ENCODE results near the gene PARS2.

The PARS2 gene

DNA sequence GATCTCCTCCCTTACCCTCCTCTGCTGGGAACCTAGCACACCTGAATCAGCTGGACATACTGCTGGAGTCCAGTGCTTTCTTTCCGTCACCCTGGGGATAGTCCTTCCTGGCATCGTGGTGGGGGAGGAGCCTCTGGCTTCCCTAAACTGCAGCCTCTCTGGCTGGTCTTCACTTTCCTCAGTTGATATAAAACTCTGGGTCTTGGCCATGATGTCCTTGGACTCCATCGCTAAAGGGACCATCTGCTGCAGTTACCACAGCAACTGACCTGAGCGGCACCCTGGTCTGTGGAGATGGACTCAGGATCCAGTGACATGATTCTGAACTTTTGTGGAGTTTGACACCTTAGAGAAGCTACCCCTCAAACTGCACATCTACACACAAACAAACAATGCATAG, 22.8 kb downstream of the PARS2 start:
- DNase-seq (ENCODE audit: low read depth), result no peak
- no peak for TF ChIP-seq CTCF (conservative IDR thresholded peaks at IDR 0.05; ENCODE audit: control insufficient read depth, insufficient read depth, low read depth, low read length)
- no peak overlapping the region for H3K4me3 ChIP-seq (ENCODE audit: control insufficient read depth, low read depth, low read length)

DNA sequence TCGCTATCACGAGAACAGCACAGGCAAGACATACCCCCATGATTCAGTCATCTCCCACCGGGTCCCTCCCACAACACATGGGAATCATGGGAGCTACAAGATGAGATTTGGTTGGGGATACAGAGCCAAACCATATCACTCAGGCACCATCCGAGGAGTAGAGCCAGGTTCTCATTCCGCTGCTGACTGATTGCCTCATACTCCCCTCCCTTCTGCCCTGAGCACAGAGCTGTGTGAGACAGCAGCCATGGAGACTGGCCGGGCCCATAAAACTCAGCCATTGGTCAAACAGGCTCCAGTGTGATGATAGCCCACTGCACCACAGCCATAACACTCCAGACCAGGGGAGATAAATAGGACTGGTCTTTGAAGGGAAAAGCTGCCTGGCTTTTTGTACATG, 26.1 kb downstream of the PARS2 start:
- DNase-seq (ENCODE audit: low read depth), result peak; percentile 8
- H3K4me3 ChIP-seq (ENCODE audit: control insufficient read depth, low read depth, low read length), result no peak overlapping the region
- TF ChIP-seq CTCF (conservative IDR thresholded peaks at IDR 0.05; ENCODE audit: control insufficient read depth, insufficient read depth, low read depth, low read length), result no peak

DNA sequence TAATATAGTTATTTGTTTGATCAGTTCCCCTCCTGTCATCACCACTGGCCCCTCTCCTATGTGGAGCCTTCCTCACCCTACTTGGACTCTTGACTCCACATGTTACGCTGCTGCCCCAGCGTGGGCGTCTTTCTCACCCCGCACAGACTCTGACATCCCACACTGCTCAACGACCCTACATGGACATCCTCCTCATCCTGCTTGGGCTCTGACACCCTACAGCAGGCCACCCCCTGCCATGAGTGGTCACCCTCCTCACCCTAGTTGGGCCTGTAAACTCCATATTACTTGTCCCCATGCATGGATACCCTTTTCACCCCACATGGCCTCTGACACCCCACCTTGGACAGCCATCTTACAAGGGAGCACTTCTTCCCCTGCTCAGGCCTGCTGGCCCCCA, 27.6 kb downstream of the PARS2 start:
- H3K4me3 ChIP-seq (ENCODE audit: control insufficient read depth, low read depth, low read length), result no peak overlapping the region
- TF ChIP-seq CTCF (conservative IDR thresholded peaks at IDR 0.05; ENCODE audit: control insufficient read depth, insufficient read depth, low read depth, low read length), result no peak
- no peak for DNase-seq (ENCODE audit: low read depth)

- no peak overlapping the region for H3K4me3 ChIP-seq (ENCODE audit: control insufficient read depth, low read depth, low read length)
- TF ChIP-seq CTCF (conservative IDR thresholded peaks at IDR 0.05; ENCODE audit: control insufficient read depth, insufficient read depth, low read depth, low read length), result no peak
- DNase-seq (ENCODE audit: low read depth), result no peak
These were observed 36.3 kb downstream of the PARS2 start for GRCh38 chr1:54728027-54728426.

GRCh38 chr1:54724771-54725170, 39.6 kb downstream of the PARS2 start:
- H3K4me3 ChIP-seq (ENCODE audit: control insufficient read depth, low read depth, low read length), result no peak overlapping the region
- no peak for TF ChIP-seq CTCF (conservative IDR thresholded peaks at IDR 0.05; ENCODE audit: control insufficient read depth, insufficient read depth, low read depth, low read length)
- DNase-seq (ENCODE audit: low read depth), result no peak

GRCh38 chr1:54723985-54724384, 40.3 kb downstream of the PARS2 start:
- H3K4me3 ChIP-seq (ENCODE audit: control insufficient read depth, low read depth, low read length), result no peak overlapping the region
- no peak for TF ChIP-seq CTCF (conservative IDR thresholded peaks at IDR 0.05; ENCODE audit: control insufficient read depth, insufficient read depth, low read depth, low read length)
- DNase-seq (ENCODE audit: low read depth), result no peak

DNA sequence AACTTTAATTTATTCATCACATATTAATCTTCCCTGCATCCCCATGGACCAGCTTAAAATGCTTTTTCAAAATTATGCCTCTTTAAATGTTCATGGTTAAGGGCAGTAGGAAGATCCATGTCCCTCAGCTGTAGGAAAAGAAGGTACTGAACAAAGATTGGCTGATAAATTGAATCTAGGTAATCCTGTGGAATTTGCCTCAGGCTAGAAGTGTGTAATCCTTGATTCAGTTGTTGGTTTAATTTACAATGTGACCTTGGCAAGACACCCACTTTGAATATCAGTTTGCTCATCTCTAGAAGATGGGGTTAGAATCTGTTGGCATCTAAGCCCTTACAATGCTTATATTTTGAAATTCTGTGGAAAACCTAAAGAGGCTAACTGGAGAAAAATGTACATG, 42.6 kb downstream of the PARS2 start:
- TF ChIP-seq CTCF (conservative IDR thresholded peaks at IDR 0.05; ENCODE audit: control insufficient read depth, insufficient read depth, low read depth, low read length), result no peak
- H3K4me3 ChIP-seq (ENCODE audit: control insufficient read depth, low read depth, low read length), result no peak overlapping the region
- DNase-seq (ENCODE audit: low read depth), result no peak
